Activated naive CD8-positive, alpha-beta T cell treated with anti-CD3 and anti-CD28 coated beads, Interleukin-2, amount 50 U/mL, for 24 hours (primary cell): Measurements from ENCODE around the gene KIAA0753.

ENCODE experiments used
- ATAC-seq: fragments of 150-1000 bp; cut with Tn5 transposase; one replicate; pipeline ENCODE4 v1.10.0; 2021
- DNase-seq: peaks from one replicate; pipeline ENCODE4 v3.0.0; 2021
- H3K27ac Mint-ChIP-seq: one replicate; pipeline ENCODE4 v1.8.0; 2021; ENCODE audit warnings: mild to moderate bottlenecking, mixed read lengths
- H3K27me3 Mint-ChIP-seq: one replicate; pipeline ENCODE4 v1.8.0; 2021; ENCODE audit warnings: mixed read lengths
- H3K36me3 Mint-ChIP-seq: one replicate; pipeline ENCODE4 v1.8.0; 2021; ENCODE audit warnings: low read depth, mixed read lengths
- H3K4me1 Mint-ChIP-seq: one replicate; pipeline ENCODE4 v1.8.0; 2021; ENCODE audit warnings: mixed read lengths
- H3K4me3 Mint-ChIP-seq: one replicate; pipeline ENCODE4 v1.8.0; 2021; ENCODE audit warnings: mild to moderate bottlenecking, moderate library complexity, mixed read lengths
- H3K9me3 Mint-ChIP-seq: one replicate; pipeline ENCODE4 v1.8.0; 2021; ENCODE audit warnings: mixed read lengths

Gene KIAA0753

DNA sequence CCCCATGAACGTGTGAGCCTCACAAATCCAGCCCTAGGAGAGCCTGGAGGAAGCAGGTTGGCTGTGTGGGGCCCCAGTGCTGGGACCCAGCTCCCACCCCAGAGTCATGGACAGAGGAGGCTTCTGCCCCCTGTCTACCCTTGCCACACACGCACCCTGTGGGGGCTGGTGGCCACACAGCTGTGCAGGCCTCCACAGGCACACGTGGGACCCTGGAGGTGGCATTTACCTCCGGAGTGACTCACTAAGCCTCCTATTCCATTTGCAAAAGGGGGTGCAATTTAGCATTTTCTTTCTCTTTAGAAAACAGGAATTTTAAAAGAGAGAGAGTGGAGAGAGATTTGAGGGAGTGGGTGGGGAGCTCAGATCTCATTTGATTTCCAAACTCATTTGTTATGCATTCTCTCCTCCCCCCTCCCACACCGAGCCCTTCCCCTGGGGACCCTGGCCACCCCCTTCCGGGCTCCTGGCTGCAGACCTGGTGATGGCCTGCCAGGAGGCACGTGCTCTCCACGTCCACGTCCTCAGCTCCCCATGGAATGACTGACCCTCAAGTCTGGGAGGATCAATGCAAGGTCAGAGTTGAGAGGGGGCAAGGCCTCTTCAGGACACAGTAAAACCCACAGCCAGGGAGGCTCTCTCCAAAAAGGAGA, 91.0 kb downstream of the KIAA0753 start:
- H3K9me3 Mint-ChIP-seq: no peaks in the 10 kb centered on the region
- no peaks in the 10 kb centered on the region for H3K36me3 Mint-ChIP-seq
- no peak overlapping the region for H3K27ac Mint-ChIP-seq
- ATAC-seq (no peak), DNase-seq (no peak)
- no peak overlapping the region for H3K4me3 Mint-ChIP-seq
- peaks cover 20% of the 10 kb centered on the region for H3K27me3 Mint-ChIP-seq
- H3K4me1 Mint-ChIP-seq: peaks cover 9% of the 10 kb centered on the region

DNA sequence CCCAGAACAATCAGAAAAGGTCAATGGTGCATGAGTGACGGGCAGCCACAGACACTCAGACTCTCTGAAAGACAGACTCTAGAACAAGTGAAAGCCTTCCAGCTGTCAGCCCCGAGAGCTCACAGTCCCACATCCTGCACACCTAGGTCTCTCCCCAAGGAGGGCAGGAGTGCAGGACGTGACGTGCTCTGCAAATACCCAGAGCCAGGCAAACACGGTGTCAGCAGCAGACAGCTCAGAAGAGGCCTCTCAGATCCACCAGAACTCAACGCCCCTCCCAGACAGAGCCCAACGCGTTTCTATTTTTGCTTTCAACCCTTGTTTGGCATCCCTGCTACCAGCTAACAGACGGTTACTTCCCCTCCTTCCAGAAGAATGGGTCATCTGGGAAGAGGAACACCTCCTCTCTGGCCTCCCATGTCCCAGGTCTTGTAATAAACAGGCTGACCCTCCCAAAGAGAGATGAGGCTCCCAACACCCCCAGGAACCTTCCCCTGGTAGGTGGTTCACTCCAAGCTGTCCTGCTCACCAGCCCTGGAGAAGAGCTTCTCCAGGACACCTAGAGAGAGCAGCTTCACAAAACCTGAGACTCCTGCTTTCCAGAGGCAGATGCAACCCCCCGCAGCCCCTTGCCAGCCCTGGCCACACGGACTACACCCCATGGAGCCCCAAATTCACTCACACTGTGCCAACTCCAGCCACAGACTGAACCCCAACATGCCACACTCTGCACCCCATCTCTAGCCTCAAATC, 91.8 kb downstream of the KIAA0753 start:
- H3K27me3 Mint-ChIP-seq: peaks cover 12% of the 10 kb centered on the region
- no peaks in the 10 kb centered on the region for H3K36me3 Mint-ChIP-seq
- peaks cover 9% of the 10 kb centered on the region for H3K4me1 Mint-ChIP-seq
- no peak overlapping the region for H3K27ac Mint-ChIP-seq
- peak; percentile 15 for DNase-seq
- no peak overlapping the region for H3K4me3 Mint-ChIP-seq
- no peaks in the 10 kb centered on the region for H3K9me3 Mint-ChIP-seq
- no peak for ATAC-seq

DNA sequence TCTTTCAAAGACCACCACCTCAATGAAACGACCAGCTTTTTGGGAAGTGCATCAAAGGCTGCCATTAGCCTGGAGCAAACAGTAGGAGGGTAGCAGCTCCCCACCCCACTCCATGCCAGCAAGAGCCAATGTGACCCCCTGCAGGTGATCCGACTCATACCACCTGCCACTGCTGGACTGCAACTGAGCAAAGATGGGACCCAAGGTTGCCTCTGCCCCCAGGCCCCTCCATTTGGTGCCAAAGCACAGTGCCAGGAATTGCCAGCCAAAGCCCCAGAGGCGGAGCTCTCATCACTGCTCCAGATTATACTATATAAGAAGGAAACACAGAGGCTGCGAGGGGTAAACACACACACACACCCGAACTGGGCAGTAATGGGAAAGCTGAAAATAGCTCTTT, 92.5 kb downstream of the KIAA0753 start:
- ATAC-seq: no peak
- Mint-ChIP-seq H3K36me3 (no peaks in the 10 kb centered on the region), H3K27me3 (peaks cover 8% of the 10 kb centered on the region), H3K4me1 (peaks cover 9% of the 10 kb centered on the region), H3K27ac (no peak overlapping the region), H3K9me3 (no peaks in the 10 kb centered on the region), H3K4me3 (no peak overlapping the region)
- no peak for DNase-seq

DNA sequence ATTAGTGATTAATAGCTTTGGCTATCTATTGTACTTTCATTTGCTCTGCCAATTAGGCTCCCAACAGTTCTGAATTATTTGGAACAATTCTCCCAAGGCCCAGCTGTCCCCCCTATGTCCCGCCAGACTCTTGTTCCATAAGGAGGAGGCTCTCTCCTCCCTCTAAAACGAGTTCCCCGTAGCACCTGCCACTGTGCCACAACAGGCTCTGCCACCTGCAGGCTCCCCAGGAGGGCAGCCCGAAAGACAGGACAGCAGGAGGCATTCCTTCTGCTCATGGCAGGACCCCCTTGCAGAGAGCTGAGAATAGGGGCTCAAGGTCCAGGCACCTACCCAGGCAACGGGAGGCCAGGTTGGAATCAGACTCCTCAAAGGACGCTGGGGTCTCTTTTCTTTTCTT, 93.2 kb downstream of the KIAA0753 start:
- DNase-seq: no peak
- H3K9me3 Mint-ChIP-seq: no peaks in the 10 kb centered on the region
- no peaks in the 10 kb centered on the region for H3K36me3 Mint-ChIP-seq
- H3K27ac Mint-ChIP-seq: no peak overlapping the region
- peaks cover 9% of the 10 kb centered on the region for H3K4me1 Mint-ChIP-seq
- peaks cover 7% of the 10 kb centered on the region for H3K27me3 Mint-ChIP-seq
- no peak for ATAC-seq
- H3K4me3 Mint-ChIP-seq: no peak overlapping the region

DNA sequence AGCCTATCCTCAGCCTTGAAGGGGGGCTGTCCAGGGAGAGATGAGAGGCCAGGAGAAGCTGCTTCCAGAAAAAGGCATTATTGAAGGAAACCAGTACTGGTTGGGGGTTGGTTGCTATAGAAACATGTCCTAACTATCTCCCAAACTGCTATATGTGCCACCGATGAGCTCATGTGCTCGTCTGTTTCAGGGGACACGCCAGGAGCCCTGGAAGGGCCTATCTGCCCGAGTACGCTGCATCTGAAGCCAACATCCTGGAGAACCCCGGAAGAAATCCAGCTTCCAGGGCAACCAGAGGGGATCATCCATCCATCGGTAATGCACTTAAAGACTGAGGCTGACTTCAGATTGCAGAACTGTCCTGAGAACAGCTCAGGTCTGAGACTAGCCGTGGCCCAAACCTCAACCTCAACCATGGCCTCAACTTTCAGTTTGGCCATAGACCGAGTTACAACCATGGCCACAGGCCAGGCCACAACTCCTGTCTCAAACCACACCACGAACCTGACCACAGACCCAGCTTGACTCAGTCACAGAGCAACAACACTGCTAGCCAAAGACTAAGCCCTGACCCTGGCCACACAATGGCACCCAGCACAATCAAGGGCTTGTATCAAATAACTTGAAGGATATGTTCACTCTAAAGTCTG, 94.3 kb downstream of the KIAA0753 start:
- ATAC-seq (no peak), DNase-seq (no peak)
- Mint-ChIP-seq H3K4me3 (no peak overlapping the region), H3K27ac (no peak overlapping the region), H3K27me3 (peaks cover 5% of the 10 kb centered on the region), H3K9me3 (no peaks in the 10 kb centered on the region), H3K4me1 (peaks cover 9% of the 10 kb centered on the region), H3K36me3 (no peaks in the 10 kb centered on the region)

DNA sequence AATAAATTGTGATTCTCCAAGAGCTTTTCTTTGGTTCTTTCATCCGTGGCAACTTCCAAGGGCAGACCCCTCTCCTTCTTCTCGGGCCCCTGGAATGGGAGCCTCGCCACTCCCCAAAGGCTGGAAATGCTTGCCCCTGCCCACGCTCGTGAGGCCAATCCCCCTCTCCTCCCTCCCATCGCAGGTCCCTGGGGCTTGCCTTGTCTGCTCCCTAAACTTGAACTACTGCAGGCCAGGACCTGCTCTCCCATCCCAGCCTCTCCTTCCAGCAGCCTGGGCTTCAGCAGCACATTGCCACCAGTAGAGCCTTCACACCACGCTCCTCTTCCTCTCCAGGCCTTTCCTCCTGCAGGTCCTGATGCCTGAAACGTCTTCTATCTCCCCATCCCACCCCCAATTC, 95.2 kb downstream of the KIAA0753 start:
- Mint-ChIP-seq H3K27ac (no peak overlapping the region), H3K27me3 (peaks cover 5% of the 10 kb centered on the region), H3K36me3 (no peaks in the 10 kb centered on the region), H3K9me3 (no peaks in the 10 kb centered on the region), H3K4me1 (peaks cover 9% of the 10 kb centered on the region), H3K4me3 (no peak overlapping the region)
- ATAC-seq (no peak), DNase-seq (no peak)

DNA sequence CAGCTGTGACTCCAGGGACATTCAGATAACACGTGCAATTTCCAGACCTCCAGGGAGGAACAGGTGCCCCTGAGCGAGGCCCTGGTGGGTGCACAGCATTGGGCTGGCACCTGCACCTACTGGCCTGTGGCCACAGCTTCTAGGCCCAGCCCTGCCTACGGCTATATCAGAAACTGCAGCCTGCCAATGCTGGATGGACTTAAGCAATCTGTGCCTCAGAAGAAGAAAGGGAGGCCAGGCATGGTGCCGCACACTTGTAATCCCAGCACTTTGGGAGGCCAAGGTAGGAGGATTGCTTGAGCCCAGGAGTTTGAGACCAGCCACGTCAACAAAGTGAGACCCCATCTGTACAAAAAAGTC, 96.5 kb downstream of the KIAA0753 start:
- peaks cover 5% of the 10 kb centered on the region for H3K27me3 Mint-ChIP-seq
- no peak overlapping the region for H3K4me3 Mint-ChIP-seq
- no peak overlapping the region for H3K27ac Mint-ChIP-seq
- no peaks in the 10 kb centered on the region for H3K36me3 Mint-ChIP-seq
- ATAC-seq (no peak), DNase-seq (no peak)
- H3K9me3 Mint-ChIP-seq: no peaks in the 10 kb centered on the region
- H3K4me1 Mint-ChIP-seq: peaks cover 9% of the 10 kb centered on the region

DNA sequence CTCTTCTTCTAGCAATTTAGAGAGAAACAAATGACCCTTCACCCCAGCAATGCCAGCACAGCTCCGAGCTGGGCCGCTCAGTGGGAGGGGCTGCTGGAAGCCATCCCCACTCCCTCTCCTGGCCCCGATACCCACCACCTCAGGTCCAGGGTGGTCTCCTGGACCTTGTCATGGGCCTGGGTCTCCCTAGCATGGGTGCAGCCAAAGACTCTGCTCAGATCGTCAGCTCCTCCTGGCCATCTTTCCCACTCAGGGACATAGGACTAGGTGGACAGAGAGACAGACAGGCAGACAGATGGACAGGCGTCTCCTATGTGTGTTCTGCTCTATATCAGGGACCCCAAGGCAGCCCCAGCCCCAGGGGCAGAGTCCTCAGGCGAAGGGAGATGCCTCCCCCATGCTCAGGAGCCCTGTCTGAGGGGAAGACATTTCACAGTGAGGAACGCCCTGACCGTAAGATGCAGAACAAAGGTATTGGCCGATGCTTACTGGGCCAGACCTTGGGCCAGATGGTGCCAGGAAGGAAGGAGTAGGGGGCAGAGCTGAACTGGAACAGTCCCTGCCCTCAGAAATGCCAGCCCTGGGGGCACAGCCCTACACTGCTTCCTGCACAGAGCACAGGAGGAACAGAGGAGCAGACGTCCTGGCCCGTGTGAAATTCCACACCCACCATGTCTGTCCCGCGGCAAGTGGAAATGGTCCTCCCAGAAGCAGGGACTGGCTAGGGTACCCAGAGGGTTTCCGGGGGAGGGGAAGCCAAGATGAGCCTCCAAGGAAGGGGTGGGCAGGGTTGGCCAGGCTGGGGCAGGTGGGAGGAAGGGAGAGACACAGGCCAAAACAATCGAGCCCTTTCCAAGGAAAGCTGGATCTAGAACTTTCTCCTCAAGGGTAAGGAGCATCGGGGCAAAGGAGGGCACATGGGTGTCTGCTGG, 97.2 kb downstream of the KIAA0753 start:
- DNase-seq (no peak), ATAC-seq (no peak)
- Mint-ChIP-seq H3K9me3 (no peaks in the 10 kb centered on the region), H3K36me3 (no peaks in the 10 kb centered on the region), H3K27me3 (peaks cover 2% of the 10 kb centered on the region), H3K4me3 (no peak overlapping the region), H3K4me1 (peaks cover 3% of the 10 kb centered on the region), H3K27ac (no peak overlapping the region)

DNA sequence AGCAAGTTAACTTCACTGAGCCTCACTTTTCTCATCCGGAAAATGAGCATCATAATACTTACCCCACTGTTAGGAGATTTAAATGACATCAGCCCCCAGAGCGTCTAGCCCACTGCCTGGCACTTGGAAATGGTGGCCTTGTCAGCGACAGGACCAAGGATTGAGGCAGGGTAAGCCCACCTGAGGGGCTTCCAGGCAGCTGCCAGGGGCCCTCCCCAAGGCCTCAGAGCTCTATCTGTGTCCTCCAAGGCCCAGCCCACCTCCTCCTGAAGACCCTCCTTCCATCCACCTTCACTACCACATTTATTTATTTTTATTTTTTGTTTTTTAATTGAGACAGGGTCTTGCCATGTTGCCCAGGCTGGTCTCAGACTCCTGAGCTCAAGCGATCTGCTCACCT, 97.9 kb downstream of the KIAA0753 start:
- no peak overlapping the region for H3K27ac Mint-ChIP-seq
- no peak for ATAC-seq
- no peaks in the 10 kb centered on the region for H3K4me1 Mint-ChIP-seq
- H3K27me3 Mint-ChIP-seq: no peaks in the 10 kb centered on the region
- no peak for DNase-seq
- no peak overlapping the region for H3K4me3 Mint-ChIP-seq
- no peaks in the 10 kb centered on the region for H3K36me3 Mint-ChIP-seq
- H3K9me3 Mint-ChIP-seq: no peaks in the 10 kb centered on the region

DNA sequence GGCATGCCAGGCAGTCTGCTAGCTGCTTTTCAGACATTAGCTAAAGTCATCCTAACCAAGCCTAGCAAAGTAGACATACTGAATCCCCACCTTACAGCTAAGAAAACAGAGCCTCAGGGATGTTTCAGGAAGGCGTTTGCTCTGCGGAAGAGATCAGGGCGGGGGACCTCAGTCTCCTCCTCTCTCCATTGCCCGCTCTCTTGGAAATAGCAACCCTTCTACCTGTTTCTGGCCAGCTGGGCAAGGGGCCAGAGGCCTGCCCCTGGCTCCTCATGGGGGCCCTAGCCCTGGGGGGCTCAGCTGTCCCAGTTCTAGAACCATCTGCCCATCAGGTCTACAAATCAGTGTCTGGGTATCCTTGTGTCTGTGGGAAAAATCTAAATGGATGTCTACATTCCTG, 98.6 kb downstream of the KIAA0753 start:
- H3K4me3 Mint-ChIP-seq: no peak overlapping the region
- no peaks in the 10 kb centered on the region for H3K4me1 Mint-ChIP-seq
- no peaks in the 10 kb centered on the region for H3K27me3 Mint-ChIP-seq
- no peaks in the 10 kb centered on the region for H3K9me3 Mint-ChIP-seq
- no peak overlapping the region for H3K27ac Mint-ChIP-seq
- DNase-seq (no peak), ATAC-seq (no peak)
- no peaks in the 10 kb centered on the region for H3K36me3 Mint-ChIP-seq

DNA sequence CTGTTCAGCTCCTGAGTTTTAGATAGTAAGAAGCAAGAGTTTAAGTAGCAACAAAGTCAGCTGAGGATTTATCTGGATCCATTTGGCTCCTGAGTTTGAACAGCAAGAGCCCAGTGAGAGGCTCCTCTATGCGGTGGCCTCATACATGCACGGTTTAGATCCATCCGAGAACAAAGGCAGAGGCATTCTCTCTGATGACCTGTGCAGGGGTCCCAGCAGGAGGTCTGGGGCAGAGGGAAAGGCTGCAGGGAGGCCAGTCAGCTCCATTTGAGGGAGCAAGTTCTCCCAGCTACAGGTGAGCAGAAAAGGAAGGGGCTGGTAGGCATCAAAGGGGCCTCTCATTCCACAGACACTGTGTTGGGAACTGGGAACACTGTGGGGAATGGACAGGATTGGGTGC, 100.6 kb downstream of the KIAA0753 start:
- H3K36me3 Mint-ChIP-seq: no peaks in the 10 kb centered on the region
- ATAC-seq (no peak), DNase-seq (no peak)
- no peaks in the 10 kb centered on the region for H3K4me1 Mint-ChIP-seq
- no peaks in the 10 kb centered on the region for H3K27me3 Mint-ChIP-seq
- H3K9me3 Mint-ChIP-seq: no peaks in the 10 kb centered on the region
- no peak overlapping the region for H3K4me3 Mint-ChIP-seq
- H3K27ac Mint-ChIP-seq: no peak overlapping the region

DNA sequence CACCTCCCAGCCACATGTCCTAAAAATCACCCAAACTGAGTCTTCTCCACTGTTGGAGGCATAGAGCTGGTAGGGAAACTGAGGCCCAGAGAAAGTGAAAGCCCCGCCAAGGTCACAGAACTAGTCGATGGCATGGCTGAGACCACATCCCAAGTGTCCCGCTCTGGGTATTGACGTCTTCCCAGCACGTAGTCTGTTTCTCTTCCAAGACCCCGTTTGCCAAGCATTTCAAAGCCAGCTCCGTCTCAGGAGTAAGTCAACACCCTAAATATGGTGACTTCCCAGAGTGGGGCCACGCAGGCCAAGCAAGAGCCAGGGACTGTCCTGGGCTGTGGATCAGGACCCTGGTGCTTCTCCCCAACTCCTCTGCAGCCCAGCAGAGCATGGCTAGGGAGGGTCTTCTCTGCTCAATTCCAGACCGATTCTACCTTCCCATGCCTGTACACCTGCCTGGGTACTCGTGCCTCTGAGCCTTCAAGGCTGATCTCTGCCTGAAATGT, 103.9 kb downstream of the KIAA0753 start:
- no peaks in the 10 kb centered on the region for H3K9me3 Mint-ChIP-seq
- no peaks in the 10 kb centered on the region for H3K27me3 Mint-ChIP-seq
- H3K4me3 Mint-ChIP-seq: no peak overlapping the region
- no peaks in the 10 kb centered on the region for H3K36me3 Mint-ChIP-seq
- no peaks in the 10 kb centered on the region for H3K4me1 Mint-ChIP-seq
- ATAC-seq: no peak
- H3K27ac Mint-ChIP-seq: no peak overlapping the region
- no peak for DNase-seq

DNA sequence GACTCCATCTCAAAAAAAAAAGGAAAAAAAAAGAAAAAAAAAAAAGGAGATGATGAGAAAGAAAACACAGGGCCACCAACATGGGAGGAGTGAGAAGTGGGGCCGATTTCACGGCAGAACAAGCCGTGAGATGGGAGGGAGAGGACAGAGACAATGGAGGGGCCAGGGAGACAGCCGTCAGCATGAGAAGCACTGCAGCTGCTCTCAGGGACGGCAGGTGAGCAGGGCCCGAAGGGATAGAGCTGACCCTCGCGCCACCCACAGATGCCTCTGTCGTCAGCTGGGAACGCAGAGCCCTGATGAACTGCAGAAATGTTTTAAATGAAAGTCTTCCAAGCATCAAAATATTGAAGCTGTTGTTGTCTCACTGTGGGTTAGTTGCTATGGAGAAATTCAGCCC, 104.5 kb downstream of the KIAA0753 start:
- Mint-ChIP-seq H3K36me3 (no peaks in the 10 kb centered on the region), H3K27ac (no peak overlapping the region), H3K4me3 (no peak overlapping the region), H3K4me1 (no peaks in the 10 kb centered on the region), H3K9me3 (no peaks in the 10 kb centered on the region), H3K27me3 (no peaks in the 10 kb centered on the region)
- DNase-seq: no peak
- no peak for ATAC-seq

DNA sequence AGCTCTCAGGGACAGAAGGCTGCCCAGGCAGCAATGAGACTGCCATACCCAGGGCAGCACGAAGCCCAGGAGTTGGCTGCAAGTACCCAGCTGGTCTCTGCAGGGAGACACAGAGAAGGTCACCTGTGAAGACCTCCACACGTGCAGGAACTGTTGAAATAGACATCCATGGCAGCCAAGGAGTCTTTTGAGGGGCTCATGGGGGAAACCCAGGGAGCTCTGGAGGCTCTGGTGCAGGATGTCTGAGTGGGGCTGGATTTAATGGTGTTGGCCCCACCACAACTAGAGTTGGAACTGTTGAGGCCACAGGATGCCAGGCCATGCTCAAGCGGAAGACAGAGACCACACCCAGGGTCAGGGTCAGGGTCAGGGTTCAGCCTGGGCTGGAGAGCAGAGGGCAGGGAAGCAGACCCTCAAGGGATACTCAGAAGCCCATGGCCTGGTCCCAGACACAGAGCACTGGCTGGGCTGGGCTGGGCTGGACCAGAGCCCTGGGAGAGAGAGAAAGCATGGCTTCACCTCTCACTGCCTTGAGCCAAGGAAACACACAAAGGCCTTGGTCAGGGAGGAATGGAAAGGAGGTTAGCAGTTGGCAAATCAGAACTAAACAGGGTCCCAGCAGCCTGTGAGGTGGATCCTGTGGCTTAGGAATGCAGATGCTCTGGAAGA, 105.5 kb downstream of the KIAA0753 start:
- DNase-seq (no peak), ATAC-seq (no peak)
- H3K36me3 Mint-ChIP-seq: no peaks in the 10 kb centered on the region
- H3K4me1 Mint-ChIP-seq: no peaks in the 10 kb centered on the region
- no peaks in the 10 kb centered on the region for H3K9me3 Mint-ChIP-seq
- H3K27ac Mint-ChIP-seq: no peak overlapping the region
- H3K4me3 Mint-ChIP-seq: no peak overlapping the region
- H3K27me3 Mint-ChIP-seq: no peaks in the 10 kb centered on the region
